ENCODE measurements around the gene IGSF3.
A peak's percentile ranks its signal among the peaks of the same experiment; 100 is the strongest.
"Not testable (repeated sequence)": the region's sequence is repeated elsewhere in the genome, so short reads cannot be mapped to it uniquely, and the experiment has no call there.

Gene IGSF3

DNA sequence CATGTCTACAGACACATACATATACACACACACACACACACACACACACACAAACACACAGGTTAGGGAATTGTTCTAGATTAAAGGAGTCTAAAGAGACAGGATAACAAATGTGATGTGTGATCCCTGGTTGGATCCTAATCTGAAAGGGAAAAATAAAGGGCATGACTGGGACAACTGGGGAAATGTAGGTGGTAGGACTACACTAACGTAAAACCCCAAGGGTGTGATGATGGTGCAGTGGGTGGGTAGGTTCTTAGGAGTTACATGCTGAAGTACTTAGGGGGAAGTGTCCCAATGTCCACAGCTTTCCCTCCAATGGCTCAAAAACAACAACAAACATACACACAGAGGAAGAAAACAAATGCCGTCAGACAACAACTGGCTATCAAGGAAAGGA lies 68.2 kb downstream of the IGSF3 start:
- DNase-seq (ENCODE audit: low read depth in 2 of 2), result not testable (repeated sequence)

- not testable (repeated sequence) for DNase-seq (ENCODE audit: low read depth in 2 of 2)
Measured at GRCh38 chr1:116598420-116599036, 69.0 kb downstream of the IGSF3 start.

- not testable (repeated sequence) for DNase-seq (ENCODE audit: low read depth in 2 of 2)
Measured at GRCh38 chr1:116597388-116597787, 70.1 kb downstream of the IGSF3 start.

DNA sequence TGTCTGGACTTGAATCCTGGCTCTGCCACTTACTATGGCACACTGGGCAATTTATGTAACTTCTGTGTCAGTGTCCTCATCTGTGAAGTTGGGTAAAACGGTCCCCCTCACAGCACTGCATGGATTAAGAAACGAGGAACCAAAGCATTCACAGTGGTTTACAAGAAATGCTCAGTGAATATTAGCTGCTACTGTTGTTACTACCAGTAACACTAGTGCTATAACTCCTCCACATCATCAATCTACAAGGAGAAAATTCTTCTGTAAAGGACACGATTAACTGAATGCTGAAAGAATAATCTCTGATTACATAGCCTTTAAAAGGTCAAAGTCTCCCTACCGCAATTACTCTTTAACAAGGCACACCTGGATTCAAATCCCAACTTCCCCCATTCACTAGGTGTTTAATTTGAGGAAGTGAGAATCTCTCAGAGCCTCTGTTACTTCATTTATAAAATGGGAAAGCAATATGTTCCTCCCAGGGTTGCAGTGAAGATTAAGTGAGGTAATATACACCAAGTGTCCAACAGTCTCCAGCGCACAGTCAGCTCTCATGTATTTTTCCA lies 70.7 kb downstream of the IGSF3 start:
- not testable (repeated sequence) for DNase-seq (ENCODE audit: low read depth in 2 of 2)

- peak in 1 of 2 donors; percentile 17 for DNase-seq (ENCODE audit: low read depth in 2 of 2)
Measured at GRCh38 chr1:116595946-116596741, 71.4 kb downstream of the IGSF3 start.

GRCh38 chr1:116595065-116595840 lies 72.3 kb downstream of the IGSF3 start:
- DNase-seq (ENCODE audit: low read depth in 2 of 2), result not testable (repeated sequence)

DNA sequence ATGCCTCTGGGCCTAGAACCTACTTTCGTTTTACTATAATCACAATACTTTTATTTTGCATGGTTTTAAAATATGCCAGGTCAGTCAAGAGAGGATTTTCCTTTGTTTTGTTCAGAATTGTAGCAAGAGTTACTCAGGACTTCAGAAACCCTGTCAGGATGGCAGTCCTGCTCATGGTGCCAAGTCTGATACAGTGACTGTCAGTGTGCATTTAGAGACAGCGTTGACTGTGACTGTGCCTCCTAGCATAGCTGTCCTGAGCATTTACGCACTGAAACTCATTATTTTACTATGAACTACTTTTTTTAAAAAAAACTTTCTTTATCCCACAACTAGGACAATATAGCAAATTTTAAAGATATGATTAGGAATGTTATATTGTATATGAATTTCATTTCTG lies 73.6 kb downstream of the IGSF3 start:
- DNase-seq (ENCODE audit: low read depth in 2 of 2), result not testable (repeated sequence)

- DNase-seq (ENCODE audit: low read depth in 2 of 2), result not testable (repeated sequence)
Measured at GRCh38 chr1:116593401-116593800, 74.1 kb downstream of the IGSF3 start.

DNA sequence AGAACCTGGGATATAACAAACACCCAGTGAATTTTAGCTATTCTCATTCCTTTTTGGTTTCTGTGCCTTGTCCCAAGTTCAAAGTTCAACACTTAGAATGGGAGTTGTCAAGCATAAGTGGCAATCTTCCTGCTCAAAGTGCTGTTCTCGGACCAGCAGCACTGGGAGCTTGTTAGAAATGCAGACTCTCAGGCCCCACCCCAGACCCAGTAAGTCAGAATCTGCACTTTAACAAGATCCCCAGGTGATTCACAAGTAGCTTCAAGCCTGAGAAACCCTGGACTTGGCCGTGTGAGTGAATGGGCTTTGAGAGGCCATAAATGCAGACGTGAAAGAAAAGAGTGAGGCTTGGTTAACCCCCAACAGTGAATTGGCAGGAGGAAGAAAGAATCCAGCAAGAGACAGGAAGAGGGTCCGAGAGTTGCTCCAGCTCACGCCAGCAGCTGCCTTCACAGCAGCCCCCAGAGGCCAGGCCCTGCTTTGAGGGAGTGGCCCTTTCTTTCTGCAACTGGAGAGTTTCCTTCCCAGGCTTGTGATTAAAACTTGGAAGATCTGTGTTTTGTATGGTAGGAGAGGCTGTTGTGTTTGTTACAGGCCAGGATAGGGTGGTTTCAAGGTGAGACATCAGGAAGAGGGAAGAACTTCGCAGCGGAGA lies 75.5 kb downstream of the IGSF3 start:
- not testable (repeated sequence) for DNase-seq (ENCODE audit: low read depth in 2 of 2)

DNA sequence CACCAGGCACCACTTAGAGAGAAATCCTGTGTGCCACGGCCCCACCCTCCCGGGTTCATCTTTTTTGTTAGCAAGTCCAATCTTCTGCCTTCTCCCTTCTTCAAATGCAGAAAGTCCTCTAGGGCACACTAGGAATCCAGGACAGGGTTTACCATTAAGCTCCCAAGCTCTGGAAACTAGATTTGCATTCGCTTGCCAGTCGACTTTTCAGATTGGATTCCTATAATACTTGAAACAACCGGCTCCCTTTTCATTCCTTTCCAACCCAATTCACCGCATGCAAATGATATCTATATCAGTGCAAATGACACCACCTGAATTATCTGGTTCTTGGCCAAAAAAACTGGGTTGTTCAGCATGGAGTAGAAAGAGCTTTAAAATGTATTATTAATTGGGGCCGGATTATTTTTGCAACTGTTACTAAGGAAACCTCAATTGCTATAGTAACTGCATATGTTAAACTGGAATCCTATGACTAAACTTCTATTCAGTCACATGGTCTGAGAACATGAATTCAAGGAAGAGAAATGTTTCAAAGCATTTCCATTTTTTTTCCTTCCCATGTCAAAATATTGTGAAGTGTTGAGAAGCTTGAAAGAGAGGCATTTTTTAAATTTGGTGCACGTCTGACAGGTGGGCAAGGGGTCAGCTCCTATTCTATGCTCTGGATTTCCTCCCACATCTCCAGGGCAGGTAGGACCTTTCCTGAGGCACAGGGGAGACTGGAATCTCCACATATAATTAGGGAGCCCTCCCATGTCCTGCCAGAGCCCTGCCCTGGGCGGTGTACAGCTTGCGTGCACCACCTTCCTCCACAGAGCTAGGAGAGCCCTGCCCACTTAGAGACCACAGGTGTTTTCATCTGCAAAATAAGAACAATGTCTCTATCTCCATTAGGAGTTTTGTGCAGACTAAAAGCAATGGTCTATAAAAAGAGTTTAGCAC lies 76.3 kb downstream of the IGSF3 start:
- DNase-seq (ENCODE audit: low read depth in 2 of 2), result not testable (repeated sequence)

- not testable (repeated sequence) for DNase-seq (ENCODE audit: low read depth in 2 of 2)
Measured at GRCh38 chr1:116590359-116591005, 77.1 kb downstream of the IGSF3 start.

DNA sequence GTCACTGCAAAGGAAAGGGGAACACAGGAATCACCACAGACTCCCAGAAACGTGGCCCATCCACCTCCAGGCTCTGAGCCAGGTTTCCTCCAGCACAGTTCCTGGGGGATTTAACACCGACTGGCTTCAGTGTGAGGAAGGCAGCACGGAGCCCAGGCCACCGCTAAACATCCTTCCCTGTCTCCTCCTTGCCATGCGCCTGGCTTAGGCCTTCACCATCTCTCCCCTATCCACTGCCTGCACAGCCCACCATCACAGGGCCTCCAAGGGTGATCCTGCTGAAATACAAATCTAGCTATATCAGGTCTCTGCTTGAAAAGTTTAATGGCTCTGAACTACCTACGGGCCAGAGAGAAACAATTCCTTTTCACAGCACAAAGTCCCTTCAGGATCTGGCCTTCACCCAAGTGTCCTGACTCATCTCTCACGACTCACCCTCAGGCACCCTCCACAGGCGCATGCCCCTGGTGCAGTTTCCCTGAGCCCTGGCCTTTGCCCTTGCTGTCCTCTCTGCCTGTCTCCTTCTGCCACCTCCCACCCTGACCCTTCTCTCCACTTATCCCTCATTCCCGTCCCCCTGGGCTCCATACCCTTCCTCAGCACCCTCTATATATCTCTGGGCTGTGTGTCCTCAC lies 78.3 kb downstream of the IGSF3 start:
- not testable (repeated sequence) for DNase-seq (ENCODE audit: low read depth in 2 of 2)

DNA sequence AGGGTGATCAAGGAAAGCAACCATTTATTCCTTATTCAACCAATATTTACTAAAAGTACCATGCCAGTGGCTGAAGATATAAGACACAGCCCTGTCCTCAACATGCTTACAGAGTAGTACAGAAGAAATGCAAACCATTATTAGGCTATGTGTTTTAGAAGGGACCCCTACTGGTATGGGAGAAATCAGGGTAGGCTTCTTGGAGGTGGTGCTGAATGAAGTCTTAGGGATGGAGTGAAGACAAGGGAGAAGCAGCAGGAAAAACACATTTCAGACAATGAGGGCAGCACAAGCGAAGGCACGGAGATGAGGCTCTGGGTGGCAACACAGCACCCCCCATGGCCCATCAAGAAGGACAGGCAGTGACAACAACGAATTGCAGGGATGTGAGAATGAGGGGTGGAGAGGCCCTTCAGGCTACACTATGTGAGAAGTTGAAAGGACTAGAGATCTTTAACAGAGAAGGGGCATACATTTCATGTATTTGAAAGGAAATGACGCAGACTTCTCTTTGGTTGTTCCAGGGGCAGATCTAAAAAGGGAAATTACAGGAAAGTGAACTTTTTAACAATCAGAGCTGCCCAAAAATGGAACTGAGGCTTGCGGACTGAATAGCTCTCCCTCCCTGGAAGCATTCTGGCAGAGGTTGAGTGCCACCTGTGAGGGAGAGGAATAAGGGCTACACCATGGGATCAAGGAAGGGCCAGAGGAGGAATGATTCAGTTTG lies 79.9 kb downstream of the IGSF3 start:
- DNase-seq (ENCODE audit: low read depth in 2 of 2), result no peak

DNA sequence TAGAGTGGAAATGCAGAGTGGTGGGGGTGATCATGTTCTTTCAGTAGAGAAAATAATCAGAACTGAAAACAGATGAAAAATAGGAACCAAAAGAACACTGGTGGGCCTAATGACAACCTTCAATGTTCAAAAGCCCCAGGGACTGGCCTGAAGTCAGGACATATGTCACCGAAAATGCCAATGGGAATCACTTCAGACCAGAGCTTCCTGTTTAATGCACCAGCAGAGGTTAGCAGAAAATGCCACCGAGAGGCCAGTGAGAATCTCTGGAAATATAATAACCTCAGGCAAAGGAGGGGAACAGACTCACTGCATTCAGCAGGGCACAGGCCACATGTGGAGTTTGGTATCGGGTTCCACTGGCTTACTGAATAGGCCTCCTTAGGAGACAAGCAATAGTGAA lies 80.8 kb downstream of the IGSF3 start:
- no peak for DNase-seq (ENCODE audit: low read depth in 2 of 2)

GRCh38 chr1:116585886-116586285 lies 81.6 kb downstream of the IGSF3 start:
- DNase-seq (ENCODE audit: low read depth in 2 of 2), result no peak

DNA sequence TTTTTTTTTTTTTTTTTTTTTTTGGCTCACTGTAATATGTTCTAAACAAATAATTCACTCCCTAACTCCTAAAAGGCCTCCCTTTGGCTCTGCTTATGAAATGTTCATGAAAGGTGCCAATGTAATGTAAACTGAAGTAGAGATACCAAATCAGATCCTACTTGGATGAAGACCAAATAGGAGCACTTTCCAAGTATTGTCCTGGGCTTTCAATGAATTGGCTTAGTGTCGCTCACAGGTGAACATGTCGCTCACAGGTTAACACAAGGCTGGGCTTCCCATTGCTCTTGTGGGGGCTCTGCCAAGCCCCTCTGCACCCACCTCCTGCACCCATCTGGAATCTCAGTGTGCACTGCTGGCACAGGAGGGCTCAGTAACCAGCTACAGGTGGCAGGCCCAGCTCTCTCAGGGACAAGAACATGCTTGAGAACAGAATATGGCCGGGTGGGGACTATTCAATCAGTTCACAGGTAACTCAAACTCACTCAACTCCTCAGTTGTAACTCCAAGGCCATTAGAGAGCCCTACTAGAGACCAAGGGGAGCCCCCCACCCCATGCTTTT lies 86.1 kb downstream of the IGSF3 start:
- DNase-seq (ENCODE audit: low read depth in 2 of 2), result no peak

DNA sequence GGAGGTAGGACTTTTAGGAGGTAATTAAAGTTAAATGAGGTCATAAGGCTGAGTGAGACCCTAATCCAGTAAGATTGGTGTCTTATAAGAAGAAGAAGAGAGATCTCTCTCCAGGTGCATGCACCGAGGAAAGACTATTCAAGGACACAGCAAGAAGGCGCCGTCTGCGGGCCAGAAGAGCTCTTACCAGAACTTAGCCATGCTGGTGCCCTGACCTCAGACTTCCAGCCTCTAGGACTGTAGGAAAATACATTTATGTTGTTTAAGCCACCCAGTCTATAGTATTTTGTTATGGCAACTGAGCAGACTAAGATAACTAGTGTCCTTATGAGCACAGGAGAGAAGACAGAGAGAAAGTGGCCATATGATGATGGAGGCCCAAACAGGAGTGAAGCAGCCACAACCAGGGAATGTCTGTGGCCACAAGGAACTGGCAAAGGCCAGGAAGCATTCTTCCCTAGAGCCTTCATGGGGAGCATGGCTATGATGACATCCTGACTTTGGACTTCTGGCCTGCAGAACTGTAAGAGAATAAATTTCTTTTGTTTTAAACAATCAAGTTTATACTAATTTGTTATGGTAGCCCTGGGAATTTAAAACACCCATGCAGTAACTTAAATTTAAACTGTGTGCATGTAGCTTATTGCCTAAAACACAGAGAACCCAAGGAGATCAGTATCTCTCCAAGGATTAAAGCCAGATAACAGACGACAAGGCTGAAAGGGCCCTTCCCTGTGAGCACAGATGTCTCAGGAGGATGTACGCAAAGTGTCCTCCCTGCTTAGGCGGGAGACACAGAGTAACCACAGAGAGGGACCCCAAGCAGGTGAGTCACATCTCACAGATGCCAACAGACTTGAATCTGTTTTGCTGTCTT lies 86.8 kb downstream of the IGSF3 start:
- DNase-seq (ENCODE audit: low read depth in 2 of 2), result no peak
